SK-N-SH (cell line): ENCODE data around the gene TMEM254. TPM values are rescaled to one million over a fixed set of nuclear protein-coding genes. Genes with fewer than 3 reads are reported as not detected.
"Not testable (repeated sequence)": the region's sequence is repeated elsewhere in the genome, so short reads cannot be mapped to it uniquely, and the experiment has no call there.

ENCODE experiments used
- CTCF ChIA-PET: fragments of 300-600, 350-600 bp; formaldehyde crosslinking; extraction: SDS; loops from one replicate; lab custom pipeline; 2021; lab: Yijun Ruan, JAX
- POLR2A ChIA-PET: fragments of 350-600 bp; sonication (Branson Sonifier 250); formaldehyde crosslinking; extraction: SDS; loops from one replicate; lab custom pipeline; 2020; ENCODE audit warnings: antibody characterized with exemption, inconsistent platforms; lab: Yijun Ruan, JAX
- DNase-seq: peaks from one replicate; pipeline ENCODE4 v3.0.0; 2012
- H2AFZ ChIP-seq: fragments of 200-600 bp; sonication (generic); 2 replicates; pipeline ENCODE4 v1.8.1; 2016; ENCODE audit warnings: antibody characterized with exemption, mild to moderate bottlenecking, low read depth
- H3F3A ChIP-seq: fragments of 200-600 bp; sonication (generic); replicated peaks from 2 replicates; pipeline ENCODE3; 2016; ENCODE audit warnings: antibody characterized with exemption, mild to moderate bottlenecking; ENCODE audit not compliant: insufficient read depth
- H3K27ac ChIP-seq, 2 experiments: fragments of 200-500 bp in 1 of 2; fragments of 200-600 bp in 1 of 2; sonication (Bioruptor generic) in 1 of 2; sonication (generic), shearing (Covaris generic) in 1 of 2; 2 replicates each; pipeline versions ENCODE4 v1.5.1 to v1.6.1; 2014 to 2016; ENCODE audit warnings: low read depth in 2 of 2, inconsistent platforms in 1 of 2, low read length in 1 of 2, mild to moderate bottlenecking in 1 of 2, mixed read lengths in 1 of 2
- H3K27me3 ChIP-seq: fragments of 200-600 bp; sonication (generic), shearing (Covaris generic); 2 replicates; pipeline ENCODE4 v1.6.1; 2016; ENCODE audit warnings: mixed run types; ENCODE audit not compliant: insufficient read depth
- H3K36me3 ChIP-seq, 2 experiments: fragments of 200-500 bp in 1 of 2; fragments of 200-600 bp in 1 of 2; sonication (Bioruptor generic) in 1 of 2; sonication (generic) in 1 of 2; replicated peaks in 1 of 2; 2 replicates each; pipeline versions ENCODE3 to v1.5.1; 2014 to 2016; ENCODE audit warnings: low read length in 1 of 2, mild to moderate bottlenecking in 1 of 2; ENCODE audit not compliant: insufficient read depth in 2 of 2, control insufficient read depth in 1 of 2
- H3K4me1 ChIP-seq, 2 experiments: fragments of 200-500 bp in 1 of 2; fragments of 200-600 bp in 1 of 2; sonication (Bioruptor generic) in 1 of 2; sonication (generic), shearing (Covaris generic) in 1 of 2; 2 replicates each; pipeline versions ENCODE4 v1.5.1 to v1.6.1; 2014 to 2016; ENCODE audit warnings: low read depth in 1 of 2, low read length in 1 of 2, mixed run types in 1 of 2; ENCODE audit not compliant: insufficient read depth in 2 of 2, control insufficient read depth in 1 of 2
- H3K4me2 ChIP-seq: fragments of 200-600 bp; sonication (generic), shearing (Covaris generic); 2 replicates; pipeline ENCODE4 v1.6.1; 2017; ENCODE audit warnings: mixed run types
- H3K4me3 ChIP-seq, 2 experiments: fragments of 200-500 bp in 1 of 2; fragments of 200-600 bp in 1 of 2; sonication (Bioruptor generic) in 1 of 2; sonication (generic), shearing (Covaris generic) in 1 of 2; 2 replicates each; pipeline versions ENCODE4 v1.5.1 to v1.8.1; 2014 to 2016; ENCODE audit warnings: low read depth in 2 of 2, inconsistent platforms in 1 of 2, low read length in 1 of 2, mild to moderate bottlenecking in 1 of 2, mixed read lengths in 1 of 2, moderate library complexity in 1 of 2
- H3K79me2 ChIP-seq: fragments of 200-600 bp; sonication (generic); 2 replicates; pipeline ENCODE4 v1.8.1; 2017; ENCODE audit warnings: mild to moderate bottlenecking; ENCODE audit not compliant: insufficient read depth
- H3K9ac ChIP-seq: fragments of 200-600 bp; sonication (generic); 2 replicates; pipeline ENCODE4 v1.6.1; 2017; ENCODE audit warnings: mixed run types
- H3K9me2 ChIP-seq: fragments of 200-600 bp; sonication (generic); 2 replicates; pipeline ENCODE4 v1.6.1; 2017; ENCODE audit warnings: mixed run types
- H3K9me3 ChIP-seq: fragments of 200-600 bp; sonication (generic); 2 replicates; pipeline ENCODE4 v1.6.1; 2017; ENCODE audit warnings: mixed run types, mild to moderate bottlenecking, moderate library complexity
- H4K20me1 ChIP-seq: fragments of 200-600 bp; sonication (generic); 2 replicates; pipeline ENCODE4 v1.6.1; 2017; ENCODE audit warnings: mild to moderate bottlenecking, mixed run types; ENCODE audit not compliant: insufficient read depth
- CHD2 ChIP-seq: fragments of 150-350 bp; IDR thresholded peaks from 2 replicates; pipeline ENCODE4 v1.6.1; 2018; ENCODE audit warnings: low read length; ENCODE audit not compliant: partially characterized antibody
- ELF1 ChIP-seq: IDR thresholded peaks from 2 replicates; pipeline ENCODE4 v1.4.0; 2012
- EP300 ChIP-seq, 2 experiments: IDR thresholded peaks; 2 replicates each; pipeline versions ENCODE4 v1.4.0 to v1.6.1; 2012; ENCODE audit warnings: borderline replicate concordance in 1 of 2, low read depth in 1 of 2, low read length in 1 of 2
- EZH2phosphoT487 ChIP-seq: fragments of 200-600 bp; sonication (generic); IDR thresholded peaks from 2 replicates; pipeline ENCODE4 v1.6.1; 2017; ENCODE audit warnings: low read depth, mixed run types, mild to moderate bottlenecking, antibody characterized with exemption, moderate library complexity, borderline replicate concordance
- FOXJ3 ChIP-seq: sonication (generic); formaldehyde crosslinking; IDR thresholded peaks from 2 replicates; pipeline ENCODE4 v1.5.1; 2020; ENCODE audit warnings: mild to moderate bottlenecking, missing genetic modification reagents
- GABPA ChIP-seq: IDR thresholded peaks from 2 replicates; pipeline ENCODE4 v1.4.0; 2012; ENCODE audit warnings: low read depth, mild to moderate bottlenecking
- MEF2A ChIP-seq: IDR thresholded peaks from 2 replicates; pipeline ENCODE4 v1.4.0; 2012; ENCODE audit warnings: low read depth, borderline replicate concordance
- RAD21 ChIP-seq: IDR thresholded peaks from 2 replicates; pipeline ENCODE4 v1.6.1; 2012; ENCODE audit warnings: mild to moderate bottlenecking, low read length
- TEAD4 ChIP-seq: IDR thresholded peaks from 2 replicates; pipeline ENCODE4 v1.4.0; 2012; ENCODE audit warnings: mild to moderate bottlenecking, borderline replicate concordance; ENCODE audit not compliant: insufficient read depth
- YY1 ChIP-seq: IDR thresholded peaks from 2 replicates; pipeline ENCODE4 v1.4.0; 2012; ENCODE audit warnings: low read depth, mild to moderate bottlenecking
- WGBS: methylation state at CpG from one replicate; pipeline ENCODE4 v1.1.6; 2017; ENCODE audit warnings: low lambda C conversion rate; 5-methylcytosine and 5-hydroxymethylcytosine counted together
- polyA plus RNA-seq, 3 experiments: library from polyadenylated mRNA; depleted of rRNA; stranded (reverse); fragments of >200 nt; gene quantifications; 2 replicates each; pipeline ENCODE4 v1.2.3, GENCODE V29; 2012
- TF ChIP-seq, protein P1 (sequence below): IDR thresholded peaks from 2 replicates; pipeline ENCODE4 v1.4.0; 2012; ENCODE audit warnings: low read depth, borderline replicate concordance
- TF ChIP-seq, protein P2 (sequence below): IDR thresholded peaks from 2 replicates; pipeline ENCODE4 v1.4.0; 2012; ENCODE audit warnings: low read depth, borderline replicate concordance

TMEM254 gene
- polyA plus RNA-seq, 1 of the 3 experiments (the other 2 are of a cell fraction): 20.5 TPM

DNA sequence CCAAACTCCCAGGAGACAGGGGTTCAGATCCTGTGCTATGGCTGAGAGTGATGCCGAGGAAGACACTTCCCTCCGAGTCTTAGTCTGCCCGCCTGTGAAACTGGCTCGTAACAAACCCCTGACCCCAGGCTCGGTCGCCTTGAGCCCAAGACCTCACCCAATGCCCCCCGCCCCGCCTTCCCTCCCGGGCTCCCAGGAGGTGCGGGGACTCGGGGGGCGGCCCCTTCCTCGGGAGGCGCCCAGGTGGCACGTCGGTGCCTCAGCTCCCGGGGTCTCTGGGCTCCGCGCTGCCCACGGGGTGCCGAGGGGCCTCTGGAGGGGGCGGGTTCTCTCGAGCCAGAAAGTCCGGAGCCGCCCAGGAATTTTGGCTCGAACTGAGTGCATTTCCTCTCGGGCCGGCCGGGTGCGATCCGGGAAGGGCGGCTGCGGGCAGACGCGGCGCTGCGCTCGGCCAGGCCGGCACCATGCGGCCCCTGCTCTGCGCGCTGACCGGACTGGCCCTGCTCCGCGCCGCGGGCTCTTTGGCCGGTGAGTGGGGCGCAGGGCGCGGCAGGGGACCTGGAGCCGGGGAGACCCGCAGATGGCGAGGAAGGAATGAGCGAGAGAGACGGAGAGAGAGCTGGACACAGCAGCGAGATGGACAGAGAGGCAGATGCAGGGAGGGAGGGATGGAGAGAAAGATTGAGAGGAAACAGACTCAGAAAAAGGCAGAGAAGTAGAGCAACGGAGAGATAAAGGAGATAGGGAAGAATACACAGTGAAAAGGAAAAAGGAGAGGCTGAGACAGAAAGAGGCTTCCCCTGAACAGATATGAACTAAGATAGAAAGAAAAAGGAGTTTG lies 54.1 kb downstream of the TMEM254 start, which contains the start of gene PLAC9:
Gene PLAC9, plus strand, starts transcription at position 432 of the 841 bp plus-strand sequence. Its CDS starts 33 bp downstream, at position 465.
- Histone ChIP-seq H3K9me2 (no peaks in the 10 kb centered on the region), H3K79me2 (no peaks in the 10 kb centered on the region), H3K4me1 (no peaks in the 10 kb centered on the region; a peak in 1 of 4 replicates), H3K9me3 (no peaks in the 10 kb centered on the region), H3K27me3 (peaks cover 23% of the 10 kb centered on the region; the same call in 1 of the 2 replicates), H3K27ac (no peak within 1 kb of the TSS), H3K9ac (0 out of 2 replicates have a peak within 1 kb of the TSS, but pooled peaks have one; percentile 5), H3K4me2 (peak within 1 kb of the TSS; percentile 85), H3F3A (peaks cover 2% of the 10 kb centered on the region)
- POLR2A ChIA-PET: interaction anchor here (1.0 kb wide), 1 partner anchor 73 kb away, joined by 4 read pairs; the partner anchor contains the start of gene ANXA11
- CTCF ChIA-PET: interaction anchor here (0.7 to 2.9 kb wide), 3 partner anchors 8 to 152 kb away, joined by 3 to 16 read pairs (median 4); no protein-coding TSS in a partner anchor
- DNase-seq: peak; percentile 83
- TF ChIP-seq, protein P1, sequence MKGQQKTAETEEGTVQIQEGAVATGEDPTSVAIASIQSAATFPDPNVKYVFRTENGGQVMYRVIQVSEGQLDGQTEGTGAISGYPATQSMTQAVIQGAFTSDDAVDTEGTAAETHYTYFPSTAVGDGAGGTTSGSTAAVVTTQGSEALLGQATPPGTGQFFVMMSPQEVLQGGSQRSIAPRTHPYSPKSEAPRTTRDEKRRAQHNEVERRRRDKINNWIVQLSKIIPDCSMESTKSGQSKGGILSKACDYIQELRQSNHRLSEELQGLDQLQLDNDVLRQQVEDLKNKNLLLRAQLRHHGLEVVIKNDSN: no peak
- TF ChIP-seq, all 33 proteins: peak for 0
- 11% methylated on average over 22 of the region's 58 CpGs for WGBS
- no peaks in the 10 kb centered on the region for H4K20me1 ChIP-seq
- H3K36me3 ChIP-seq: no peaks in the 10 kb centered on the region
- peak within 1 kb of the TSS; percentile 42 to 60 for H3K4me3 ChIP-seq
- peak within 1 kb of the TSS; percentile 63; the same call in 1 of the 2 replicates for H2AFZ ChIP-seq

DNA sequence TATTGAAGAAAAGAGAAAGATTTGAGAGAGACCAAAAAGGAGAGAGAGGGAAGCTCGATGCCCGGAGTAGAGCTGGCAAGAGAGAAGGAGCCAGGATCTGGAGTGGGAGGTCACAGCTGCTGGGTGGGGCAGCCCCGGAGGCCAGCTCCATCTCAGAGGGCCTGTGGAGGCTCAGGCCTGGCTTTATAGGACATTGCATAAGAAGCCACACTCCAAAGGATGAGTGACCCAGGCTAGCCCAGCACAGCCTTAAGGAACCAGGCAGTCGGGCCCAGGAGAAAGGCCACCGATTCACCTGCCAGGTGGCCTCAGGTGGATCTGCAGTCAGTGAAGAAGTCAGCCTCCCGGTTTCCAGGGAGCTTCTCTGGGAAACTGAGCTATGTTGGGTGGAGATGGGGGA lies 54.7 kb downstream of the TMEM254 start:
- Histone ChIP-seq H3K79me2 (no peaks in the 10 kb centered on the region), H4K20me1 (no peaks in the 10 kb centered on the region), H3K4me1 (no peaks in the 10 kb centered on the region; a peak in 1 of 4 replicates), H3K27me3 (peaks cover 23% of the 10 kb centered on the region; the same call in 1 of the 2 replicates), H3K4me3 (no peak overlapping the region), H3F3A (peaks cover 2% of the 10 kb centered on the region), H3K27ac (no peak overlapping the region), H2AFZ (0 out of 2 replicates have a peak overlapping the region, but pooled peaks have one; percentile 63), H3K9me3 (no peaks in the 10 kb centered on the region), H3K9me2 (no peaks in the 10 kb centered on the region), H3K9ac (no peak overlapping the region), H3K4me2 (peak overlapping the region; percentile 85), H3K36me3 (no peaks in the 10 kb centered on the region)
- ChIA-PET POLR2A (interaction anchor here (1.0 kb wide), 1 partner anchor 72 kb away, joined by 4 read pairs; the partner anchor contains the start of gene ANXA11), CTCF (interaction anchor here (2.9 kb wide), 1 partner anchor 10 kb away, joined by 16 read pairs; no protein-coding TSS in a partner anchor)
- 77% methylated on average over 5 of the region's 6 CpGs for WGBS
- TF ChIP-seq RAD21: no peak
- no peak for TF ChIP-seq CHD2
- no peak for TF ChIP-seq EP300 (IDR thresholded peaks at IDR 0.05; ENCODE audit: borderline replicate concordance in 1 of 2, low read depth in 1 of 2, low read length in 1 of 2)
- TF ChIP-seq GABPA: no peak
- TF ChIP-seq FOXJ3 (CRISPR knock-in tag): no peak
- no peak for TF ChIP-seq TEAD4
- no peak for TF ChIP-seq EZH2phosphoT487
- TF ChIP-seq, protein P1: no peak
- TF ChIP-seq, protein P2, sequence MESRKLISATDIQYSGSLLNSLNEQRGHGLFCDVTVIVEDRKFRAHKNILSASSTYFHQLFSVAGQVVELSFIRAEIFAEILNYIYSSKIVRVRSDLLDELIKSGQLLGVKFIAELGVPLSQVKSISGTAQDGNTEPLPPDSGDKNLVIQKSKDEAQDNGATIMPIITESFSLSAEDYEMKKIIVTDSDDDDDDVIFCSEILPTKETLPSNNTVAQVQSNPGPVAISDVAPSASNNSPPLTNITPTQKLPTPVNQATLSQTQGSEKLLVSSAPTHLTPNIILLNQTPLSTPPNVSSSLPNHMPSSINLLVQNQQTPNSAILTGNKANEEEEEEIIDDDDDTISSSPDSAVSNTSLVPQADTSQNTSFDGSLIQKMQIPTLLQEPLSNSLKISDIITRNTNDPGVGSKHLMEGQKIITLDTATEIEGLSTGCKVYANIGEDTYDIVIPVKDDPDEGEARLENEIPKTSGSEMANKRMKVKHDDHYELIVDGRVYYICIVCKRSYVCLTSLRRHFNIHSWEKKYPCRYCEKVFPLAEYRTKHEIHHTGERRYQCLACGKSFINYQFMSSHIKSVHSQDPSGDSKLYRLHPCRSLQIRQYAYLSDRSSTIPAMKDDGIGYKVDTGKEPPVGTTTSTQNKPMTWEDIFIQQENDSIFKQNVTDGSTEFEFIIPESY: no peak
- TF ChIP-seq ELF1: no peak
- TF ChIP-seq MEF2A: no peak
- no peak for TF ChIP-seq YY1
- DNase-seq: no peak

DNA sequence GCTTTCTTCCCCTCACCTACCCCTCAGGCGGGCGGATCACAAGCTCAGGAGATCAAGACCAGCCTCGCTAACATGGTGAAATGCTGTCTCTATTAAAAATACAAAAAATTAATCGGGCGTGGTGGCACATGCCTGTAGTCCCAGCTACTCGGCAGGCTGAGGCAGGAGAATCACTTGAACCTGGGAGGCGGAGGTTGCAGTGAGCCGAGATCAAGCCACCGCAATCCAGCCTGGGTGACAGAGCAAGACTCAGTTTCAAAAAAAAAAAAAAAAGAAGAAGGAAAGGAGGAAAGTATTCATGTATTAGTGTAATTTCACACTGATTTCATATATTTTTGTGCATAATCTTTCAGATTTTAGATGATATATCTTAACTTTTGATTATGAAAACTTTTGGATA lies 55.2 kb downstream of the TMEM254 start:
- H3K4me3 ChIP-seq, H3K4me1 ChIP-seq, H3K9me2 ChIP-seq, H4K20me1 ChIP-seq, H2AFZ ChIP-seq, H3K27ac ChIP-seq, H3K36me3 ChIP-seq, H3F3A ChIP-seq, H3K9me3 ChIP-seq, H3K9ac ChIP-seq, DNase-seq, H3K79me2 ChIP-seq, H3K4me2 ChIP-seq: not testable (repeated sequence)
- ChIA-PET CTCF (interaction anchor here (2.9 kb wide), 1 partner anchor 10 kb away, joined by 16 read pairs; no protein-coding TSS in a partner anchor), POLR2A (interaction anchor here (1.0 kb wide), 1 partner anchor 72 kb away, joined by 4 read pairs; the partner anchor contains the start of gene ANXA11)
- WGBS: 91% methylated on average over 9 of the region's 9 CpGs
- peaks cover 23% of the 10 kb centered on the region; the same call in 1 of the 2 replicates for H3K27me3 ChIP-seq
